Skin epidermis (tissue), 12 donors: ENCODE results near the gene LRMDA.

Experiments used
- H3K27ac ChIP-seq, 21 experiments: fragments of 200-600 bp; sonication (generic) in 11 of 21; one replicate each; pipeline ENCODE4 v1.5.0; 2020; ENCODE audit warnings: mild to moderate bottlenecking in 3 of 21, inconsistent platforms in 2 of 21, moderate library complexity in 2 of 21
- H3K4me3 ChIP-seq, 7 experiments: fragments of 200-600 bp; sonication (generic) in 2 of 7; one replicate each; pipeline ENCODE4 v1.5.0; 2020; ENCODE audit warnings: inconsistent platforms in 2 of 7, mild to moderate bottlenecking in 2 of 7, moderate library complexity in 1 of 7

Gene LRMDA

DNA sequence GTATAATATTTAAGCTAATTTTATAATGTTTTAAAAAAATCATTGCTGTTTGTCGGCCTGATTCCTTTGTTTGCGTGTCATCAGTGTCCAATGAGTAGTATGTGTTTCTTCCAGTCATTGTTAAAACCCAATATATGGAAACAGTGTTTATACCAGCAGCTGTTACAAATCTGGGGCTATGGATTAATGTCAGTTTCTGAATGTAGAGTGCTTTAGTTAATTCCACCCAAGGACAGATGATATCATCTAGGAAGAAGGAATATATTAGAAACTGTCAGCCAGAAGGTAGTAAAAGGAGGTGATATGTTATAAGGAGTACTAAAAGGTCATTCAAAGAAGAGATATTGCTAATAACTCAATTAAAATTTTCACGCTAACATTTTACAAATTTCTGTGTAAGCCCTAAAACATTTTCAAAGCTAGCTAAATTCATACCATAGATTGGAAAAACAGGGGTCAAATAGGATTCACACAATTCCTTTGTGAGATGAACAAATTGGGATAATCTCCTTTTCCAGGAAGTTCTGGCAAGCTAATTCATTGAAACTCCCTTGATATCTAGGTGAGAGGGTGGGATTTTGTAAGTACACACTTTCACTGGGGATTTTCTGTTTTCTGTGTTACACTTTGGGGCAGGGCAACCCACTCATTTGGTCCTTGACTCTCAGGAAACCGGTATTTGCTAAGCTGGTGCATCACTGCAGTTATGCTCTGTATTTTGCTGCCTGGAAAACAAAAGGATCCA is 448.8 kb downstream of the LRMDA start:
- Histone ChIP-seq H3K27ac (no peak overlapping the region), H3K4me3 (no peak overlapping the region)

DNA sequence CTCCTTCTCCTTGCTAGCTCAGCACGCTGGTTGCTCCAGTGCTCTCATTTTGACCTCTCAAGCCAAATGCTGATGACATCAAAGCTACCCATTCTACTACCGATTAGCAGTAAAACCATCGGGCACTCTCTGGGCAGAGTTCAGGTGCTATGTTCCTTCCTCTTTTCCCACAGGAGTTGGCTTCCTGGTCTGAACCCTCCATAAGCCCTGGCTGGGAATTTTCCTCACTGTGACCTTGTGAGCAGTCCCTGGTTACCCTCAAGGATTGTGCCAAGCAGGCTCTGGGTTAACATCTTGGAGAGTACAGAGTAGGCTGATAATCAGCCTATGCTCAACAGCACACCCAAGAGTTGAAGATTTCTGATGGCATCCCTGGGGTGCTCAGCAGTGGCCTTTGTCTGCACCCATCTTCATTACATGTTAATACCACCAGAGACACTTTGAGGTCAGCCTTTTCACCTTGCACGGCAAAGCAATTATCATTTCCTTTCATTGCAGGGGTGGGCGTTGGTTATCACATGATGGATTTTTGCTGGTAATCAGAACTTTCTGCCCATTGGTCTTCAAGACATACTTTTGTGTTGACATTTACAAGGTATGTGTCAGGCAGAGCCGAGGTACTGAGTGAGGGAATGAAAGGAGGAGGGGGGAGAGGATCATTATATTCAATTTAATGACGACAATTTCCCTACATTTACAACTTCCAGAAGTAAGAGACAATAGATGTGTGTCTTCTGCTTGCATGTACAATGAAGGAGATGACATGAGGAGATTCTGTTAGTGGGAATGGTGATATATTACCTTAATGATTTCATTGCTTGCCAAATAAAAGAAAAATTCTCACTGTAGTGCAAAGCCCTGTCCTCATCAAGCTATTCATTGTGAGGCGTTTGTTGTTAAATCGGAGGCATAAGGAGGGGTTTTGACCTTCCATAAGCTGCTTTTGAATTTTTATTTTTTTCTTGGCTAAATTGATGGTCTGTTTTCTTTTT is 452.0 kb downstream of the LRMDA start:
- H3K4me3 ChIP-seq = no peak overlapping the region

DNA sequence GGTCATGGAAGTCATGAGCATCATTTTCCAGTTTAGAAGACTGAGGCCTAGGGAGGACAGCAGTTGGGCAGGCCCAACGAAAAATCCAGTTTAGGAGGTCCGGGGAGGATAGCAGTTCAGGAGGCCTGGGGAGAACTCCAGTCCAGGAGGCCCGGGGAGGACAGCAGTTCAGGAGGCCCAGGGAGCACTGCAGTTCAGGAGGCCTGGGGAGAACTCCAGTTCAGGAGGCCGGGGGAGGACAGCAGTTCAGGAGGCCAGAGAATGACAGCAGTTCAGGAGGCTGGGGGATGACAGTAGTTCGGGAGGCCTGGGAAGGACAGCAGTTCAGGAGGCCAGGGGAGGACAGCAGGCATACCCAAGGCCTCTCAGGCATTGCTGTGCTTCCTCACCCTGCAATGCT is 453.4 kb downstream of the LRMDA start:
- H3K27ac ChIP-seq = no peak overlapping the region
- H3K4me3 ChIP-seq = no peak overlapping the region

More for the DNA sequence above, 452.0 kb downstream of the LRMDA start:
- no peak overlapping the region for H3K27ac ChIP-seq

DNA sequence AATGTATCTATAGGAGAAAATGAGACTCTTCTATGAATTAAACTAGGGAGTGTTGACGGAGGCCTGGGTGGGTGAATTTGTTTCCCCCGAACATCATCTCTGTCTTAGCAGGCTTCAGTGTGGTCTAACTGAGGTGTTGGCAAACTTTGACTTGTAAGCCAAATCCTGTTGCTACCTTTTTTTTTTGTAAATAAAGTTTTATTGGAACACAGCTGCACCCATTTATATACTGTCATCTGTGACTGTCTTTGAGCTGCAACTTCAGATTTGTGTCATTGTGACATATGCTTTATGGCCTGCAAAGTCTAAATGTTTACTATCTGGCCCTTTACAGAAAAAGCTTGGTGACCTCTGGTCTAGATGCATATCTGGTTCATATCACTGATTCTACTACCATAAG is 455.9 kb downstream of the LRMDA start:
- H3K27ac ChIP-seq = no peak overlapping the region

DNA sequence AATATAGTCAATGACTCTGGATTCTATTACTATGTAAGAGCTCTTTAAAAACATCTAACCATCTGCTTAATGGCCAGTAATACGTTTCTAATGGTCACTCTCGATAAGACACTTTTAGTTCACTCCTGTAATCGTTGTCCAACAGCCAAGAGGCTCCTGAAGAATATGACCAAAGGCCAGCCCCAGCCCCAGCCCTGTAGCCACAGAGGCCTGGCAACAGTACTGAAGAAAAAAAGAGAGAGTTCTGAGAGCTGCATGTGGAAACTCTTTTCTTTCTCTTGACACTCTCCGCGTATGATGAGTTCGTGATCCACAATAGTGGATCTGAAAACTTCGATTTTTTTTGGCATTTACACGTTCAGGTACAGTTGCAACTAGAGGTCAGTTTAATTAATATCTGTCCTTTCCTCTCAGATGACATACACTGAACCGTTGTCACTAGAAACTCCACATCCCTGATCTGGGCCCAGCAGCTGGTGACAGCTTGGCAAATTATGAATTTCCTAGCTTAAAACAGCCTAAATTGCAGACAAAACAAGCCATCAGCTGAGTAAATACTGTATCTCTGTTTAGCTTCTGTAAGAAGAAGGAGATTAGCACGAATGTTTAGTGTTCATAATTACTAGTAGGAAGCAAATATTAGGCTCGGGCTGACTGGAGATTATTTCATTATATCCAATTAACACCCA is 456.7 kb downstream of the LRMDA start:
- no peak overlapping the region for H3K27ac ChIP-seq

More for the DNA sequence above, 455.9 kb downstream of the LRMDA start:
- no peak overlapping the region for H3K4me3 ChIP-seq

DNA sequence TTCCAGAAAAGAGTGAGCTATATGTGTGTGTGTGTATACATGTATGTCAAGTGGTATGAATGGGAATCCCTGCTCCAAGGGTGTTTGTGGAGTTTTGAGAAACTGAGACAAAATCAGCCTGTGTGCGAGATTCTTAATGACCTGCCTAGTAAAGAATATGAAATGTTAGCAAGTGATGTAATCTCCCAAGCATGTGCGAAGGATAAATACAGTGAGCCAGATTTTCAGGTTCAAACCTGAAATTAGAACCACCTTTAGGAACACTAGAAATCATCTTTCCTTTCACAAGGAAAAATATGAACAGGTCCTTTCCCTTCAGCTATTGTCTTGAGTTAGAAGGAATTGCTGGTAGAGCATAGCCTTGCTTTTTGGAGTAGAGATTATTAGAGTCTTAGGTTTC is 457.6 kb downstream of the LRMDA start:
- no peak overlapping the region for H3K27ac ChIP-seq
- H3K4me3 ChIP-seq = no peak overlapping the region

More for the DNA sequence above, 456.7 kb downstream of the LRMDA start:
- no peak overlapping the region for H3K4me3 ChIP-seq

DNA sequence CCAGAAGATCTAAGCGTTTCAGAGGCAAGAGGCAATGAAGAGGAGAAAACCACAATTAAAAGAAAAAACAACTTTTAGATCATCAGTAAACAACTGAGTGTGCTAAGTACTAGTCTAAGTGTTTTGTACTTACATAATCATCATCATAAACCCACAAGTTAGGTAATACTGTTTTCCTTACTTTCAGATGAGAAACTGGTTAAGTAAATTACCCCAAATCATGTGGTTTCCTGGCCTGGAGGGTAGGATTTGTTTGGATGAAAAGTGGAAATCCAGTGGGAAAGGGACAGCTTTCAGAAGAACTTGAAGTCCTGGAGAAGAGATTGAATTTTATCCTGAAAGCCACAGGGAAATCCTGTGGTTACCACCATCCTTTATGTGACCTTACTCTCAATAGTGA is 463.3 kb downstream of the LRMDA start:
- Histone ChIP-seq H3K4me3 (no peak overlapping the region), H3K27ac (no peak overlapping the region)

DNA sequence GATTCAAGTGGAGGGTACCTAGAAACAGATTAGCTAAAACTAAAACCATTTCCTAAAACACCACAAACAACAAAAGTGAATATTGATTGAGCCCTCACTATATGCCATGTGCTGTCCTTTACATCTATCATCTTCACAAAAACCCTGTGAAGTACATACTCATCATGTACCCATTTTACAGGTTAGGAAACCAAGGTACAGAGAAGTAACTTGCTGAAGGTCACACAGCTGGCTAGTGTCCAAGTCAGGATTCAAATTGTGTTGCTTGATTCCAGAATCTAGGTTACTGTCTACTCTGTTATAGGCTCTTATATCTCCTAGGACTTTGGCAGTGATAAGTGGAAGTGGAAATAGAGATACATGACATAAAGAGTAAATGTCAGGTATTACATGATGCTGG is 463.8 kb downstream of the LRMDA start:
- Histone ChIP-seq H3K4me3 (no peak overlapping the region), H3K27ac (no peak overlapping the region)

DNA sequence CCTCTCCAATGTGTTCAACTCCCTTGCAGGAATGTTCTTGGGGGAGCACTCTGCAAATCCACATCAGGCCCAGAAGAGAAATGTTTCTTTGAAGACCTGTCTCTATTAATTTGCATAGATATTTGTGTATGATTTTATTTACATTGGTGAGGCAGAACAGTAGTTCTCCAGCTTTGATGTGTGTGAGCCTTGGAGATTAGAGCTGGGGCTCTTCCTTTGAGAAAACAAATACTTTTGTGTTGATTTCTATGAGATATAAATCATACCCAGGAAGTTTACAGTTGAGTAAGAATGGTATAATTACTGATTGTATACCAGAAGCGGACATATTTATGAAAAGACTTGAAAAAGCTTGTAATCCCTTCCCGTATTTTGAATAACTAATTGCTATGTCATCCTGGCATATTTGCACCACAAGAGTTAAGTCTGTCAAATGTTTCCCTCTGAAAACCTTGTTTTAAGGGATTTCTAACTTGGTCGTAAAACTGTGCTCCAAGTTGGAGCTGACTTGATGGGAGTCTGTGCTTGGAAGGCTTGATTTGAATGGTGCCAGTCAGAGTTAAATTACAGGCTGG is 468.5 kb downstream of the LRMDA start:
- H3K27ac ChIP-seq = no peak overlapping the region
- H3K4me3 ChIP-seq = no peak overlapping the region

DNA sequence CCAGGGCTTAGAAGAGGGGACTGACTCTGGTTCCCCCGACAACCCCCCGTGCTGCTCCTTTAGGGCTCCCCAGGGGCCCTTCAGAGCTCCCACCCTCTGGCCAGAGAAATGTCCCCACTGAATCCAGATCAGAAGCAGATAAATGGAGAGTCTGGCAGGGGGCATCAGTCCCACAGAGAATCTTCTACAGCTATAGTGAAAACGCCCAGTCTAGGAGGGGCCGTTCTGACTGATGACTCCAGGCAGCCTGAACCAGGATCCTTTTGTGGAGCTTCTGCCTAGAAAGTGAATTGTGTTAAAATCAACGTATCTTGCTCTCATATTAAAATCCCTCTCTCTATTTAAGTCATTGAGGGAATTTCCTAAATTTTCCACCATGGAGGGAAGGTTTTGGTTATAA is 471.4 kb downstream of the LRMDA start:
- Histone ChIP-seq H3K4me3 (no peak overlapping the region), H3K27ac (no peak overlapping the region)

DNA sequence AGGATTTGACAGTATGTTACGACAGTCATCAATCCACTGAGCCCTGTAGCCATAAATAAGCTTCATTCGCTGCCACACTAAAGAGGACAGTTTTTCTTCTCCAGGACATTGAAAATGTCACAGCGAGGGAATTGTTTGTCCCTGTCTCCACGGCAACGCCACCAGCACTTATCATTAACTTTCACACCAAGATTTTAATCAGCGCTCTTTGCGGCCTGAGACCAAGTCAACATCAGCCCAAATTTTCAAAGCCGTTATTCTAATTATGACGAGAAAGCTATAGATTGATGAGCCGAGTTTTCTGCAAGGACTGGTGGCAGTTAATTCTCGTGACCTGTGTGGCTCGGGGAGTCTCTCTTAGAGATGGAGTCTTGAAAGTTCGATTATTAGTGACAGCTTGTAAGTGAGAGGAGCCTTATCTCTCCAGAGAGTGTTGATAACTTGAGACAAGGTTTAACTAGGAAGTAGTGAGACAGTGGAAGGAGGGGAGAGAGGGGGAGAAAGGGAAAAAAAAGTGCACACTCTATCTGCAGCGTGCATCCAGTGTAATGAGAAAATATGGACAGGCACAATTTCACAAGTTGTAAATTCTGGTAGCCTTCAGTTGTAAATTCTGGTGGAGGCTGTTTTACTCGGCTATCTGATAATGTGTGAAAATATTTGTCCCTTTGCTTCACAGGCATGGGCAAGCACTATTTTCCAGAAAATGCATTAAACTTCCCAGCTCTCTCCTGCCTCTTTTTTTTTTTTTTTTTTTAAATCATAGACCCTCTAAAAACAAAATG is 473.3 kb downstream of the LRMDA start:
- H3K4me3 ChIP-seq = no peak overlapping the region
- H3K27ac ChIP-seq = no peak overlapping the region

DNA sequence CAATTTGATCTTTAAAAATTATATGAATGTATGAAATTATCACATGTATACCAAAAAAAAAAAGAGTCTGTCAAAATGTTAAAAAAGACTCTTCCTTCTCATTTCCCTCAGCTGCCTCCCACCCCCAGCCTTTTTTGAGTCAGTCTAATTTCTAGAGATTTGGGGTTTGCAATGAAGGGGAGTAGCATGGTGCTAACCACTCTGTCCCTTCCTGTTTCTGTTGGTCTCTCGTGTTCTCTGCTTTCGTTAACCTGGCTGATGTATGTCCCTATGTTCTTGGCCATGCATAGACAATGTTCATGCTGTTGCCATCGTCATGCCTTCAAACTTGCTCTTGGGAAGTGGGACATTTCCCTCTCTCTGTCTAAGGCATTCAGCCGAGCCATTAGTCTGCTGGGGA is 474.1 kb downstream of the LRMDA start:
- no peak overlapping the region for H3K27ac ChIP-seq
- H3K4me3 ChIP-seq = no peak overlapping the region

DNA sequence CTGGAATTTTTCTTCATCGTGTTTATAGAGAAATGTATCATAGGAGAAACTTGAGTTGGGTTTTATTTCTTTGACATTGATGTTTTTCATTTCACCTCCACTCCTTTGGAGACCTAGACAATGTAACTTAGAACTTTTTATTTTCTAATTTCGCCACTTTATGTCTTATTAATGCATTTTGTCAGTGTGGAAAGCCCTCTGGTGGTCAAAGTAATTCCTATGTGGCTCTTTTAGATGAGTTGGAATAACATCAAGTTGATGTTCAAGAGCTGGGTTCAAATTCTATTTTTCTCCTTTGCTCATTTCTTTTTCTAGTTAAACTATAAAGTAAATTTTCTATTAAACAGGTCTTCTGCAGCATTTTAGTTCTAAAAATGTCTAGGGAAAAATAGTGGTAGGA is 478.6 kb downstream of the LRMDA start:
- Histone ChIP-seq H3K4me3 (no peak overlapping the region), H3K27ac (no peak overlapping the region)

DNA sequence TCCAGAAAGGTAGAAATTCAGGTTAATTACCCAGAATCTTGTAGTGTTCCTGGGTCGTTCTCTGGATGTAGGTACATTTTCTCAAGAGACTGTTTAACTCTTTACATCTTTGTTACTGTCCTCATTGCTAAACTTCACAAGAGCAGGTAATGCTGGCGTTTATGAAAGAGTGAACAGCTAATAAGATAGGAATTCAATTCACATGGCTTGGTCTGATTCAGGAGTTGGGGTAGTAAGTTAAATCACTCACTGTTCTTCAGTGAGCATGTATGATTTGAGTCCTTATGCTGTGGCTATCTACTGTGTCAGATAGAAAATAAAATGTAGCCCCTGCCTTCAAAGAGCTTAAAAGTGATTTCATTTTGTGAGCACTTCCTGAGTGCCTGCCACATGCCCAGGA is 480.0 kb downstream of the LRMDA start:
- Histone ChIP-seq H3K4me3 (no peak overlapping the region), H3K27ac (no peak overlapping the region)

DNA sequence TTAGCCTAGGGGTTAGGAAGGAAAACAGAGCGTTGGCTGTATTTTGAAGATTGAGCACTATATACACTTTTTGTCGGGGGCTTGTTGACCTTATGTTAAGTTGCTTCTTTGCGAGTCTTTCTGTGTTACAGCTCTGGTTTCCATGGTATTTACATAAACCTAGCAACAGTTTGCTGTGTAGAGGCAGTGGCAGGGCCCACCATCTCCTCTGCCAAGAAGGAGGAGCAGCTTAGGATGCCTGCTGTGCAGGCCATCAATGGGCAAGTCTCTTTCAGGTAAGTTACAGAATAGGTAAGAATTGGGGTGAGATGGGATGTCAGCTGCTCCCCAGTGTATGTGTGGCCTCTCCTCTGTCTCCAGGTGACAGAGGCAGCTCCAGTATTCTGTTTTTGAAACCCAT is 485.5 kb downstream of the LRMDA start:
- Histone ChIP-seq H3K27ac (no peak overlapping the region), H3K4me3 (no peak overlapping the region)

DNA sequence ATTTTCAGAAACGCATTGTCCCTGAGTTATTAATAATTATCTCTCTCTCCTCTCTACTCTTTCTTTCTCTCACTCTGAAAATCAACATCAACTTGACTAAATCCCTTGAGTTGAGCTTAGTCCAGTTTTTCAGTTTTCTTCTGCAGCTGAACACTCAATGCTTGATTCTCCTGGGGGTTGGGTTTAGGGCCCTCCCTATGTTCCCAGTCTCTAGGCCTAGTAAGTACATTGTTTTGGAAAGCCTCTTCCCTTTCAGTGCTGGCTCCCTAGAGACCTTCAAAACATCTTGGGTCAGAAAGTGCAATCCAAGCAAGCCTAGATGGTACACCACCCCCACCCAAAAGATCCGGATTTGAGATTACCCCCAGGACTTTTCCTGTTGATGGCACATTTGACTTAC is 488.5 kb downstream of the LRMDA start:
- H3K27ac ChIP-seq = no peak overlapping the region
- H3K4me3 ChIP-seq = no peak overlapping the region

DNA sequence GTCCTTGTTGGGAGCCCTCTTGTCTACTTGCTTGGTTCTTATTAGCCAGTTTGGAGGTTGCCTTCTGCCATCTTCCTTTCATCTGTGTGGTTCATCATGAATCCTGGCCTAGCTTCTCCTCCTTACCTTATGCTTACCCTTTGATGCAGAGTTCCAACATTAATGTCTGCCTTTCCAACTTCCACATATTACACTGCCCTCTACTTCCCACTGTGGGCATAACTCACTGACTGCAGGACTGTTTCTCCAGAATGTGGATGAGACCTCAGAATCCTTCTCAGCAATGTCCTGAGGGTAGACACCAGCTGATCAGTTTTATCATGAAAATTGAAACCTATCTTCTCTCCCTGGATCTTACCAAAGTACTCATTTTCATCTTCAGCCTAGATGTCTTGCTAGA is 491.0 kb downstream of the LRMDA start:
- H3K4me3 ChIP-seq = no peak overlapping the region
- no peak overlapping the region for H3K27ac ChIP-seq

DNA sequence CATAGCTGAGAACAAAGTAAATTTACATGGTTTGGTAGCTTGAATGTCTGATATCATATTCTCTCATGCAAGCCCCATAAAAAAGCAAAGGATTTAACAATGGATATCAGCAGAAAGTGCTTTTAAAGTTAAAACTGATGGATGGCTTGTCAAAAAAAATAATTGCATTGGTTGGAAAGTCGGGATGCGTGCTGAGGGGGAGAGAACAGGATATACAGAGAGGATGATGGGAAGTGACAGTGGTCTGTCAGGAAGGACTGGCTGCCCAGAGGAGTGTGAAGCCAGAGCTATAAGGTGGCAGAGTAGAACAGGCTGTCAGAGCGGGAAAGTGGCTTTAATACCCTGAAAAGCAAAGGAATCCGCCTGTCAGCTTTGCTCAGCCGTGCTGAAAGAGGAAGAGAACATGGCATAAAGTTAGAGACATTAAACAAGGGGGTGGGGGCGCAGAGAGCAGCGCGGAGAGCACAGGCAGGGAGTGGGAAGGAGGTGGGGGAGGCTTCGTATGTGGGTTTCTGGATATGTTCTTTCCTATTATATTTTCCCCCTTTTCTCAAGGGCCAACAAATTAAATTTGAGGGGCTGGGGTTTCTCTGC is 493.0 kb downstream of the LRMDA start:
- Histone ChIP-seq H3K27ac (no peak overlapping the region), H3K4me3 (no peak overlapping the region)

DNA sequence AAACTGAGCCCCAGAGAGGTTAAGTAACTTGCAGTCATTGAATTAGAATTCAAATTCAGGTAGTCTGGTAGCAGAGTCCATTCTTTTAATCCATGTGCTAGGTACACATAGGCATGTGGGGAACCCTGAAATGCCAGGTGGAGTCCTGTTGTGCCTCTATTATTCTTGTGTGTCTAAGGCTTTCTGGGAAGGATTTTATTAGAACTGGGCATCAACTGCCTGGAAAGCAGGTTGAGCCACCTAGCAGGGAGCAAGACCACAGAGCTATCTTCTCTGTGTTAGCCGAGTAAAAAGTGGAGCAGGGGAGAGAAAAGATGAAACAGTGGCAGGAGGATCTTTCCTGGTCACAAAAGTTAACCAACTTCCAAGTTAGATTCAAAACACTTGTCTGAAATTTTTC is 494.6 kb downstream of the LRMDA start:
- H3K27ac ChIP-seq = no peak overlapping the region
- H3K4me3 ChIP-seq = no peak overlapping the region
